RWPE2 (cell line): Measurements from ENCODE around the gene PDCD2.

ENCODE experiments used
- ATAC-seq: fragments of 200-7000 bp; cut with Tn5 transposase; 3 replicates; pipeline ENCODE4 v1.9.1; 2021; ENCODE audit warnings: low read depth
- DNase-seq: peaks from one replicate; pipeline ENCODE4 v3.0.0-alpha.2; 2020; ENCODE audit warnings: low spot score
- H3K27ac ChIP-seq: fragments of 450-650 bp; 2 replicates; pipeline ENCODE4 v1.5.1; 2017; ENCODE audit warnings: mild to moderate bottlenecking; ENCODE audit not compliant: poor library complexity, severe bottlenecking
- H3K27me3 ChIP-seq: fragments of 250-450 bp; sonication (Bioruptor Pico); 2 replicates; pipeline ENCODE4 v1.5.1; 2021; ENCODE audit warnings: mild to moderate bottlenecking, moderate library complexity; ENCODE audit not compliant: insufficient read depth, poor library complexity, severe bottlenecking
- H3K36me3 ChIP-seq: fragments of 250-450 bp; sonication (Bioruptor Pico); 2 replicates; pipeline ENCODE4 v1.5.1; 2020; ENCODE audit warnings: low read depth, mild to moderate bottlenecking, moderate library complexity
- H3K4me1 ChIP-seq: fragments of 250-450 bp; sonication (Bioruptor Pico); 2 replicates; pipeline ENCODE4 v1.5.1; 2021; ENCODE audit warnings: mild to moderate bottlenecking, moderate library complexity; ENCODE audit not compliant: insufficient read depth, poor library complexity, severe bottlenecking
- H3K4me3 ChIP-seq: fragments of 250-450 bp; sonication (Bioruptor Pico); 2 replicates; pipeline ENCODE4 v1.5.1; 2021; ENCODE audit warnings: mild to moderate bottlenecking, moderate library complexity; ENCODE audit not compliant: severe bottlenecking
- H3K9me3 ChIP-seq: fragments of 250-450 bp; sonication (Bioruptor Pico); 2 replicates; pipeline ENCODE4 v1.5.1; 2021; ENCODE audit warnings: mild to moderate bottlenecking, moderate library complexity; ENCODE audit not compliant: severe bottlenecking
- TF ChIP-seq, protein P1 (sequence below): fragments of 450-650 bp; IDR thresholded peaks from one replicate; pipeline ENCODE4 v1.5.1; 2017; ENCODE audit warnings: mild to moderate bottlenecking, moderate library complexity; ENCODE audit not compliant: poor library complexity, severe bottlenecking

Gene PDCD2

DNA sequence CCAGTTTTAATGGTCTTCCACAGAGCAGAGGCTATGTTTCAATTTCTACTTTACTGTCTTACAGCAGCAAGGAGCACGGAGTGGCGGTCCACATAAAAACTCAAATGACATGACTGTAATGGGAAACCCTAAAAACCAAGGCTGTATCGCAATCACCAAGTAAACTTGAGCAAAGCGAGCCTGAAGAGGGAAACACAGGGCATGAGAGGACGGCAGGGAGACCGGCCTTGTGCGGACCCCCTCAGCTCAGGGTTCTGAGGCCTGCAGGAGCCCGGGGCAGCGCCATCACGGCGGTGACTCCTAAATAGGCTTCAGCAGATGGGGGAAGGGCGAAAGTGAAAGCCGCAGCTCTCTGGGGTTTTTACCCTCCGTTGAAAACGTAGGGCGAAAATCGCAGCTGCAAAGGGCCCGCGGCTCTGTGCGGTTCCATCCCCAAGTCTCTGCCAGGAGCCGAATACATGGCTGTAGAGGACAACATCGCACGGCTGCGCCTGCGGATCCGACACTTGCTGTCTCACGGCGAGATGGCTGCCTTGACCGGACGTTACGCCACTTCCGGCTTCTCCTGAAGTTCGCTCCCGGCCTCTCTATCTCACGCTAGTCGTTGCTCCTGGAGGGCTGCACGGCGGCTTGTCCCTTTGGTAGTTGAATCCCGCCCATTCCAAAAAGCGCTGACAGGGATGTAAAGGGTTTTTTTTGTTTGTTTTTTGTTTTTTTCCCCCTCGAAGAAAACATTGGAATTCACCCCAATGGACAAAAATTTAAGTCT lies 31.5 kb downstream of the PDCD2 start, which contains the start of gene PSMB1:
Gene PSMB1, minus strand, starts transcription at position 543 of the 769 bp plus-strand sequence. Its CDS starts 65 bp downstream, at position 478.
- no peaks in the 10 kb centered on the region for H3K27me3 ChIP-seq
- DNase-seq (peak; percentile 95), ATAC-seq (peak; percentile 74)
- peaks cover 56% of the 10 kb centered on the region for H3K36me3 ChIP-seq
- TF ChIP-seq, protein P1, sequence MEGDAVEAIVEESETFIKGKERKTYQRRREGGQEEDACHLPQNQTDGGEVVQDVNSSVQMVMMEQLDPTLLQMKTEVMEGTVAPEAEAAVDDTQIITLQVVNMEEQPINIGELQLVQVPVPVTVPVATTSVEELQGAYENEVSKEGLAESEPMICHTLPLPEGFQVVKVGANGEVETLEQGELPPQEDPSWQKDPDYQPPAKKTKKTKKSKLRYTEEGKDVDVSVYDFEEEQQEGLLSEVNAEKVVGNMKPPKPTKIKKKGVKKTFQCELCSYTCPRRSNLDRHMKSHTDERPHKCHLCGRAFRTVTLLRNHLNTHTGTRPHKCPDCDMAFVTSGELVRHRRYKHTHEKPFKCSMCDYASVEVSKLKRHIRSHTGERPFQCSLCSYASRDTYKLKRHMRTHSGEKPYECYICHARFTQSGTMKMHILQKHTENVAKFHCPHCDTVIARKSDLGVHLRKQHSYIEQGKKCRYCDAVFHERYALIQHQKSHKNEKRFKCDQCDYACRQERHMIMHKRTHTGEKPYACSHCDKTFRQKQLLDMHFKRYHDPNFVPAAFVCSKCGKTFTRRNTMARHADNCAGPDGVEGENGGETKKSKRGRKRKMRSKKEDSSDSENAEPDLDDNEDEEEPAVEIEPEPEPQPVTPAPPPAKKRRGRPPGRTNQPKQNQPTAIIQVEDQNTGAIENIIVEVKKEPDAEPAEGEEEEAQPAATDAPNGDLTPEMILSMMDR, result no peak
- H3K4me1 ChIP-seq, result peaks cover 11% of the 10 kb centered on the region
- no peaks in the 10 kb centered on the region for H3K9me3 ChIP-seq
- peak within 1 kb of the TSS; percentile 71 for H3K4me3 ChIP-seq
- H3K27ac ChIP-seq, result peak within 1 kb of the TSS; percentile 52

DNA sequence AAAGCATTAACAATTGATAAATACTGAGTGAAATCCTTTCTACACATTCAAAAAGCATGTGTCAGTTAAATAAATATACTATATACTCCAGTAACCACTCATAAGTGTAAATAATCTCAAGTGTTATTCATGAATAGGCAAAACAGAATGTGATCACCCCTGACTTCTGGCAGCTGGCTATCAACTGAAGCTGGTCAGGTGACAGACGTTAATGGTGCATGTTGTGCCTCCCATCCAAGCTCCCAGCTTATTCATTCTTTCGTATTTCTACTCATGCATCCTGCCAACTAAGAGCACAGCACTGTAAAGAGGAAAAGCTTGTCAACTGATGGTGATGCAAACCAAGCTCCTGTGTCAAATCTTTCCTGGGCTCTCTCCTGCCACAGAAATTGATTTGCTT lies 39.0 kb downstream of the PDCD2 start:
- TF ChIP-seq, protein P1, result no peak
- Histone ChIP-seq H3K36me3 (peaks cover 100% of the 10 kb centered on the region), H3K27me3 (no peaks in the 10 kb centered on the region), H3K9me3 (no peaks in the 10 kb centered on the region), H3K4me3 (no peak overlapping the region), H3K4me1 (no peaks in the 10 kb centered on the region), H3K27ac (no peak overlapping the region)
- ATAC-seq (no peak), DNase-seq (no peak)

DNA sequence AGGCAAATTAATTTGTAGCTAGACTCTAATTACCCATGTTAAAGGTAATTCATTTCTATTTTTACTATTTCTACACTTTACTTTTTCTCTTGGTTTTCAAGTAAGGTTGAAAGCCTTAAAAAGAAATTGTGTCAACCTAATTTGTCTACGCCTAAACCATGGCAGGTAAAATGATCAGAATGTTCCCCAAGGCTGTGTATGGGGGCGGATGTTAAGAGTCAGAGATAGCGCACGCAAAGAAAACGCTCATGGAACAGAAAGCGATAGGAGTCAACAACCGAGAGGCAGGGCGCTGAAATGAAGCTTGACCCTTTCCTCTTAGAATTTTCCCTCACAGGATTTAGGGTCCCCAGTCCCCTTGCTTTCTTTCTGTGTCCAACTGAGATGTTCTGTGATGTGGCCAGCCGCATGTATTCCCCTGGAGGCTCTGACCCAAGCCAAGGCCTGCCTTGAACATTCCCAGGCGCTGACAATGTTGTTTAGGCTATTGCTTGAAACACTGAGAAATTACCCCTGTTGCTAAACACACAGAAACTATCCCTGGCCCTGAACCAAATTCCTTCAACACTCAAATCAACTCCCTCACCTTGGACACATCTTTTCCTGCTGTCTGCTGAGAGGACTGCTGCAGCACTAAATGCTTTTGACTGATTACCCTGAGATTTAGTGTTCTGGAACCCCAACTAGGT lies 42.3 kb downstream of the PDCD2 start:
- H3K9me3 ChIP-seq, result no peaks in the 10 kb centered on the region

DNA sequence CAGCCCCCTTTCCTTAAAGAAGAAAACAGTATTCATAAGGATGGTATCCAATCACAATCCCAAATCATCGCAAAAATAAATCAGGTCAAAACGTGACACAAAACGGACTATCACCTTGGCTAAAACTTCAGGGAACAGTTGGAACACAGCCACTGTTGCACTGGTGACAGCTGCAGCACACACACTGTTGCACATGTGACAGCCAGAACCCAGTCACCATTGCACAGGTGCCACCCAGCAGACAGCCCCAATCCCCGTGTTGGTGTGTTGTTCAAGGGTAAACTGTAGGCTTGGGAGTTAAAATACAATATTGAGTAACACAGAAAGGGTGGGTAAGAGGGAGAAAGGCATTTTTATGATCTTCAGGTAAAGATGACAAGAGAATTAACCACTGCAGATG lies 47.1 kb downstream of the PDCD2 start:
- peaks cover 94% of the 10 kb centered on the region for H3K36me3 ChIP-seq
- TF ChIP-seq, protein P1, result no peak
- no peak for ATAC-seq
- H3K4me1 ChIP-seq, result no peaks in the 10 kb centered on the region
- no peak overlapping the region for H3K4me3 ChIP-seq
- no peak overlapping the region for H3K27ac ChIP-seq
- H3K9me3 ChIP-seq, result no peaks in the 10 kb centered on the region
- H3K27me3 ChIP-seq, result no peaks in the 10 kb centered on the region
- no peak for DNase-seq

More for the DNA sequence above, 42.3 kb downstream of the PDCD2 start:
- ATAC-seq (no peak), DNase-seq (no peak)
- TF ChIP-seq, protein P1, result no peak
- Histone ChIP-seq H3K36me3 (peaks cover 100% of the 10 kb centered on the region), H3K4me1 (no peaks in the 10 kb centered on the region), H3K4me3 (no peak overlapping the region), H3K27me3 (no peaks in the 10 kb centered on the region), H3K27ac (no peak overlapping the region)
